Amniotic epithelial cell (primary cell): Measurements from ENCODE around the gene WRAP73.

Experiments used
- DNase-seq: peaks from one replicate; pipeline ENCODE4 v3.0.0-alpha.2; 2010; ENCODE audit warnings: low read depth

The WRAP73 gene

DNA sequence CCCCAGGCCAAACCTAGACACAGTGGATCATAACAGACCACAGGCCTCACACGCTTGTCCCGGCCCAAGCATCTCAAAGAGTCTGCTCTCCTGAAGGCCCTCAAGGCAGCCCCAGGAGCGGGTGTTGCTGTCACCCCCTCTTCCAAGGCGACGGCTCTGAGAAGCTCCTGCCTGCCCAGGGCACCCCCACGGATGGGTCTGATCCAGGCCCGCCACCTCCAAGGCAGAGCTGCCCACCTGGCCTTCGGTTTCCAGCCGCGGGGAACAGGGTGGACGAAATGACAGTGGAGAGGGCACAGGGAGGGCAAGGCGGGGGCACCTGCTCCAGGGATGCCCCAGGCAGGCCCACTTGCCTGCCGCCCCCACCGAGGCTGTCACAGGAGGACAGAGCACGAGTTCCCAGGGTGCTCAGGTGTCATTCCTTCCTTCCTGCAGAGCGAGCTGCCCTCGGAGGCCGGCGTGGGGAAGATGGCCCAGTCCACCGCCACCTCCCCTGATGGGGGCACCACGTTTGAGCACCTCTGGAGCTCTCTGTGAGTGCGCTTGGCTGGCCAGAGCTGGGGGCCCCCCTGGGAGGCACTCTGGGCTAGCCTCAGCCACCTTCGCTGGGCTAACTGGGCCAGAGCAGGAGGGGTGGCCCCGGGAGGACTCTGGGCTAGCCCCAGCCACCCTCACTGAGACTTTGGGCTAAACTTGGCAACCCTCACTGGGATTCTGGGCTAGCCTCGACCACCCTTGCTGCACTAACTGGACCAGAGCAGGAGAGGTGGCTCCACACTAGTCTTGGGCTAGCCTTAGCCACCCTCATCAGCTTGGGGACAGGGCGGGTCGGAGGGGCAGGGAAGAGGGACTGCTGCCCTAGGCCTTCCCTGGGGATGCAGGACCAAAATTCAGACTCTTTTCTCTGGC is 32.2 kb upstream of the WRAP73 start:
- DNase-seq: no peak

DNA sequence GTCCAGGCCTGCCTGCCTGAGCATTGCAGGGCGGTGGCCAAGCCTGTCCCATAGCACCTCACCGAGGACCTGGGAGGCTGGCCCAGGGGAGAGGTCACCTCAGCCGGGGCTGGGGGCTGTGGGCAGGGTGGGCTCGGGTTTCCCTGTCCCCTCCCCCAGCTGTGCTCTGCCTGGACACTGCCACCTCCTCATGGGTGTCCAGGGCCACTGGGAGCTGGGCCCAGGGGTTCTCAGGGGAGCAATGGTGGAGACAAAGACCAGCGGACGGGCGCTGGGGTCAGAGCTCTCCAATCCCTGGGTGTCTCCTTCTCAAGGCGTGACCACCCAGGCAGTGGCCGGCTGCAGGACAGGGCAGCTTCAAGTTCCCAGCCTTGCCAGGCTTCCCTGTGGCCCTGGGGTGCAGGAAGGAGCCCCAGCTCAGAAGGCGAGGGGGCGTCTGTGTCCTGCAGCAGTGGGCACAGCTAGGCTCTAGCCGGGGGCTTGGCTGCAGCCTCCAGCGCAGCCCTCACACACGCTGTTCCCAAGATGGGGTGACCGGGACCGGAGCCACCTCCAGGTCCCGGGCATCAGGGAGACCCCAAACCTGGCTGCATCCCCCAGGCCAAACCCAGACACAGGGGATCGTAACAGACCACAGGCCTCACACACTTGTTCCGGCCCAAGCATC is 31.5 kb upstream of the WRAP73 start:
- no peak for DNase-seq

DNA sequence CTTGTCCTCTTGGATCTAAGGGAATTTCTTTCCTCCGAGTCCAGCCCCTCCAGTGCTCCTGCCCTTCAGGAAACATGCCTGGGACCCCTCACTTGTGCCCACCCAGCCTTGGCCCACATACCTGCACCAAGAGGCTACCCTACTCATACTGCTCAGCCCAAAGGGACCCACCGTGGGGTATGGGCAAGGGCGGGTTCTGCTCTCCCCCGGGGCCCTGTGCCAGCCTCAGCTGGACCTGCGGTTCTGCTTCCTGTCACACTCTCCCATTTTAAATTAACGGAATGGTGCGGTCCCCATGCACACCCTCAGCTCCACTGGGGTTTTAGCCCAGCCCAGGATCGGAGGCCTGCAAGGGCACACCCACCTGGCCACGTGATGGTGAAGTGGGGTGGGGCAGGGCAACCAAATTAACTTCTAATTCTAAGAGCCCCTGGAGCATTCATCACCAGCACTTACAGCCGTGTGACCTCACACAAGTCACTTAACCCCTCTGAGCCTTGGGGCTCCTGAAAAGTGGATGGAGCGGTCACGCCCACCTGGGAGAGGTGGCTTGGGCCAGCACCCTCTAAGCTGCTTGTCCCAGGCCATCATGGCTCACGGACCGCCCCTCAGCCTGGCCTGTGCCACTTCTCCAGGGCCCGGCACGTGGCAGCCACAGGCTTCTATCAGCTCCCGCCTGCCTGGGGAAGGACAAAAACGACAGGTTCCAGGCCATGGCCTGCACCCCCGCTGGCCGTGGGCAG is 30.8 kb upstream of the WRAP73 start:
- no peak for DNase-seq

DNA sequence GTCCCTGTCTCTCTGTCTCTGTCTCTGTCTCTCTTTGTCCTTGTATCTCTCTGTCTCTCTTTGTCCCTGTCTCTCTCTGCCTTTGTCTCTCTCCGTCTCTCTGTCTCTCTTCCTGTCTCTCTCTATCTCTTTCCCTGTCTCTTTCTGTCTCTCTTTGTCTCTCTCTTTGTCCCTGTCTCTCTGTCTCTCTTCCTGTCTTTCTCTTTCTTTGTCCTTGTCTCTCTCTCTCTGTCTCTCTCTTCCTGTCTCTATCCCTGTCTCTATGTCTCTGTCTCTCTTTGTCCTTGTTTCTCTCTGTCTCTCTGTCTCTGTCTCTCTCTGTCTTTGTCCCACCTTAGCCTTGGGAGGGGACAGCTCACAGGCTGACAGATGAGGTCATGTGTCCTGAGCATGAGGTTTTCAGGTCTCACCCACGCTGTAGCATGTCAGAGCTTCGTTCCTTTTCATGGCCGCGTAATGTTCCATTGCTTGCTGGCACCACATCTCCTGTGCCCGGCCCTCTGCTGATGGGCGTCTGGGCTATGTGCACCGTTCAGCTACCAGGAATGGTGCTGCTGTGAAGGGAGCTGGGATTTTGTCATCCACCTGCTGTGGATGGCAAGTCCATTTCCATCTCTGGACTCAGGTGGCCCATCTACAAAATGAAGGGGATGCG is 30.0 kb upstream of the WRAP73 start:
- no peak for DNase-seq

DNA sequence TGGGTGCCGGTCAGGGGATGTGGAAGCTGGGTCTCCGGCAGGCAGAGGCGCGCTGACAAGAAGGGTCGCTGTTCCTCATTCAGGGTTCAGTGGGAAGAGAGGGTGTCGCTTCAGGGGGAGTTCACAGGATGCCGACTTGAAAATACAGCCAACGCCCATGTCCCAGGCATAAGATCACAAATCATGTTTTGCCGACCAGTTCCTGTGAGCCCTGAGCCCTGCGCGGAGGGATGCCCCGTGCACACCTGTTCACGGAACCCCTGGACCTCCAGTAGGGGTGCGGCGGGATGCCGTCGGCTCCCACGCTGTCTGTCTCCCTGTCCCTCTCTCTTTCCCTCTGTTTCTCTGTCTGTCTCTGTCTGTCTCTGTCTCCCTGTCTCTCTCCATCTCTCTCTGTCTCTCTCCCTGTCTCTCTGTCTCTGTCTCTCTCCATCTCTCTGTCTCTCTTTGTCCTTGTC is 29.2 kb upstream of the WRAP73 start:
- no peak for DNase-seq

DNA sequence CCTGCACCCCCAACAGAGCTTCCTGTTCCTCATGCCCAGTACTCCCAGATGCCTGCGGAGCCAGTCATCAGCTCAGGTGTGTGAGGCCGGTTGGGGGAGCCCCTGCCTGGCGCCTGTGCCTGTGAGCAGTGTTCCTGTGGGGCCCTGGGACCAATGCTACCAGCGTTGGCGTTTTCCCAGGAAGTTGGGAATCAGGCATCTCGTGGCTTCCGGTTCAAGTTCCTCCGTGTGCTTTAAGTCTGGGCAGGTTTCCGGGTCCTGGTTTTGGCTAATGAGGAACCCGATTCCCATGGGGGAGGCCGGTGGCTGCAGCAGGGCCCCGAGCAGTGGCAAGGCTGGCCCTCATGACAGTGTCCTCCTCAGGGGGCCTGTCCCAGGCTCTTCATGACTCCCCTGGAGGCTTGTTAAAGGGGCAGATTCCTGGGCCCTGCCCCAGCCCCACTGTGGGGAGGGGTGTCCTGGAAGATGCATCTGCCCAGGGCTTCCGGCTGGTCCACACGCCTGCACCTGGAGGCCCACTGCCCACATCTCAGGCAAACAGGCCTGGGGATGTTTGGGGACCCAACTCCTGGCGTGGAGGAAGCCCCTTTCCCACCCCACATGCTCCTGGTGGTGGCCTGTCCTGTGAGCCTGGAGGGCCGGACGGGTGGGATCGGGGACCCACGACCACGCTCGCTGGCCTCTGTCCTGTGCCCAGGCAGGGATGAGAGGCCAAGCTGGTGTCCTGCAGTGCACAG is 28.6 kb upstream of the WRAP73 start:
- no peak for DNase-seq

DNA sequence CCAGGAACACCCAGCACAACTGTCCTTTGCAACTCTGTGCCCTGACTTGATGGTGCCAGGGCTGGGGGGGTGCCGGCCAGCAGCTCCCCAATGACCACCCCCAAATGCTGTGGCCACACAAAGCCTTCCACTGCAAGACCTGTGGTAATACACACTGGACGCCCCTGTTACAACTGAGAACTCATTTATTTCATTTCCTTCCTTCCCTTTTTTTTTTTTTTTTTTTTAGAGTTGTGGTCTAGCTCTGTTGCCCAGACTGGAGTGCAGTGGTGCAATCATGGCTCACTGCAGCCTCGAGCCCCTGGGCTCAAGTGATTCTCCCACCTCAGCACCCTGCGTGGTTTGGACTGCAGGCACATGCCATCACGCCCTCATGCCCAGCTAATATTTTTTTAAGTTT is 27.6 kb upstream of the WRAP73 start:
- DNase-seq: no peak

DNA sequence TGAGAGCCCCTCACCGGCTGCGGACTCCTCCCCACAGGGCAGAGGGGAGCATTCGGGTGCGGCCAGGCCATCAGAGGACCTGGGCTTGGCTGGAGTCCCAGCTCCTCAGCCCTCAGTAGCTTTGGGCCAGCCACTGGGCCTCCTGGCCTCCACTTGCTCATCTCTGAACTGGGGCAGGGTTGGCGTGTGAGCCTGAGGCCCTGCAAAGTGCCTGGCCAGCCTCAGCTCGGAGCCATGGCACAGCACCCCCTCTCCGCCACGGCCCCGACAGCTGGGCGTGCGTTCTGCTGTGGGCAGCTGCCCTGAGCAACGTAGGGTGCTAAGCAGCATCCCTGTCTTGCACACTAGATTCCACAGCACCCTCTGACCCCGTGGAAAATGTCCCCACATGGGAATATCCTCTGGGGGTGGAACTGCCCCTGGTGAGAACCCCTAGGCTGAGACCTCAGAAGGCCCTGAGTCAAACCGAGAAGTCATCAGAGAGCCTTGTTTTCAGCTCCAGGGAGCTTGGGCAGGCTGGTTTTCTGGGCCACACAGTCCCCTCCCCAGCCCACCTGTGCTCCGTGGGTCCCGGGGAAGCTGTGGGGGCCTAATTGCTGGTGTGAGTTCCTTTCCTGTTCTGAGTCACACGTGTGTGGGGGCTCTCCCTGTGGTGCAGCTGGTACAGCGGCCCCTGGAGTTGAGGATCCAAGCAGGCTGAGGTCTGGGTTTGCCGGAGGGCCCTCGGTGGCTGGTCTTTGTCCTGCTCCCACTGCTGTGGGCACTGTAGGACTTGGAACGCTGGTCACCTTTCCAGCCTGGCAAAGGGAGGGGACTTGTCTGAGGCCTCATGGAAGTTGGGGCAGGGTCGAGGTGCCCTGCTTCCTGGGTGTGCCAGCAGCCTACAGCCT is 26.9 kb upstream of the WRAP73 start:
- no peak for DNase-seq

DNA sequence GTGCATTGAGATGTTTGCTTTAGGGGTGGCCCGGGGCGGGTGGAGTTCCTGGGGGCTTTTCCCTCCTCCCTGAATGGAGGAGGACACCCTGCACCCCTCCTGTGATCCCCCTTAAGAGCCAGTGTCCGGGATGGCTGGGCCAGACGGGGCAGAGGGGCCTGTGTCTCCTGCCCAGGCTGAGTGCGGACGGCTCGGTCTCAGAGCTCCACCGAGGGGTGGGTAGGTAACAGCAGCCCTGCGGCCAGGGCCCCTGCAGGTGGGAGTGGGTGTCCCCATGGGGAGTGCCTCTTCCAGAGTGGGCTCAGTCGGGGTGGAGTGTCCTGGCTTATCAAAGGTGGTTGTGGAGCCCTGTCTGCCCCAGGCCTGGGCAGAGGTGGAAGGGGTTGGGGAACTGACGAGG is 25.5 kb upstream of the WRAP73 start:
- DNase-seq: no peak

DNA sequence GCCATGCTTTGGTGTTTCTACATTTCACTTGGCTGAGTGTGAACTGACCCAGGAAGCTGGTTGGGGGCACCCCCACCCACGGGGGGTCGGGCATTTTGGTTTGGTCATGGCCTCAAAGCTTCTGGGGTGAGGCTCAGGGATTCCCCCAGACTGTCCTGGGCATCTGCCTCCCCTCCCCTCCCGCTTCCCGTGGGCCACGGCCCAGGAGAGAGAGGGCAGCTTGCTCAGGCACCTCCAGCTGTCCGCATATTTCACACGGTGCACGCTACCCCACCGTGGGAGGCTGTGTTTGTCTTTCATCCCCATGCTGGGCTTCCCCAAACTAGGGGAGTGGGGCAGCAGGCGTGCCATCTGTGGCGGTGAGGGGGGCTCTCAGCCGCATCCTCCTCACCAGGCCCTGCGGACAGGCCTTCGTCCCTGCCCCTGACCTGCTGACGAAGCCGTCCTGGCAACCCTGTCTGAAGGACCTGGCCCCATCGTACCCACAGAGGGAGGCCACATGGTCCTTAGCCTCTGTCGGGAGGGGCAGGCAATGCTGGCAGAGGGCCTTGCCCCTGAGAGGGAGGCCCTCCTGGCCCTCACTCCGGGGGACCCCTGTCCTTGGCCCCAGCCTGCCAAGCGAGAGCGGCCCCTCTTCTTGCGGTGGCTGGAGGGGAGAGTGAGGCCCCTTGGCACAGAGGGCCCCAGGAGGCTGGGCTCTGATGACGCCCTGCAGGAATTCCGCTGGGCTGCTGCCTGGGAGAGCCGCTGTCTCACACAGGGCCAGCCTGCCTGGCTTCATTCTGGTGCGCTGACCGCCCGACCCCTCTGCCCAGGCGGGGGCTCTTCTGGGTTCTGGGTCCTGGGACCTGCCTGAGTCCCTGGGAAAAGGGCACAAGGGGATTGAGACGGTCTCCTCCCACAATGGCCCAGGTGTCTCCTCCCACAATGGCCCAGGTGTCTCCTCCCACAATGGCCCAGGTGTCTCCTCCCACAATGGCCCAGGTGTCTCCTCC is 24.5 kb upstream of the WRAP73 start:
- no peak for DNase-seq

DNA sequence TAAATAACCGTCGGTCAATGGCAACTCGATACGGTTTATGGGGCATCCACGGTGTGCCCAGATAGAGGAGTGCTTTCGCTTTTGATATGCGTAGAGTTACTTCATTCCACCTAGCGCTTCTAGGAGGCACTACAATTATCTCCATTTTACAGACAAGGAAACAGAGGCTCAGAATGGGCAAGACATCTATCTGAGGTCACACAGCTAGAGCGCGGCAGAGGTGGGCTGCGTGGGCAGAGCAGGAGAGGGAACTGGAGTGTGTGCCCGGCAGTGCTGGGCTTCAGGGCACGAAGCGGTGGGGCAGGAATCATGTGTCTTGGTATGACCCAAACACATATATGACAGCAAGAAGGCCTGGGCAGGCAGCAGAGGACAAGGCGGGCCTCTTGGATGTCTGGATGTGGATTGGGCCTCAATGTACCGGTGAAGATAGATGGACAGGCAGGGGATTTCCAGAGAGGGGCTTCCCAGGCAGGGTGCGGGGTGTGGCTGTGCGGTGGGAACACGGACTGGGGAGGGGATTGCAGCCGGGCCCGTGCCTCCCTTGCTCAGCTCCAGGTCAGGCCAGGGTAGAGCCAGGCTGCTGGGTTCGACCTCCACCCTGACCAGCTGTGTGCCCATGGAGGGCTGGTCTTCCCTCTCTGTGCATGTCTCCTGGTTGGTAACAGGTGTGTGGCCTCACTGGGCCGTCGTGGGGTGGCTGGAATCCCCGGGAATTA is 23.6 kb upstream of the WRAP73 start:
- DNase-seq: no peak

DNA sequence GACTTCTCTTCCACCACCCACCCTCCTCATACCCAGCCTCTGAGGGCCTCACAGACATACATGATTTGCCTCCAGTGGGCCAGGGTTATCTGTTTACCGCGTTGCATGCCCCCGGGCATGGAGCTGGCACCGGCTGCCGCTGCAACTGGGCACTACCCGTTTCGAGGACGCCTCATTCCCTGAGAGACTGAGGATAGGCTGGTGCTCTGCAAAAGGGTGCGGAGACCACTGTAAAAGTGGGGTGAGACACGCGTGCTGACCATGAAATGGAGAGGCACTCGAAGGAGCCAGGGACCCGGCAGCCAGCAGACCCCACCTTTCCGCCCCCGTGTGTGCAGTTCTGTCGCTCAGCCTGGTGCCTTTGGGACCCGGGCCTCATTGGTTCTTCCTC is 23.1 kb upstream of the WRAP73 start:
- DNase-seq: no peak

DNA sequence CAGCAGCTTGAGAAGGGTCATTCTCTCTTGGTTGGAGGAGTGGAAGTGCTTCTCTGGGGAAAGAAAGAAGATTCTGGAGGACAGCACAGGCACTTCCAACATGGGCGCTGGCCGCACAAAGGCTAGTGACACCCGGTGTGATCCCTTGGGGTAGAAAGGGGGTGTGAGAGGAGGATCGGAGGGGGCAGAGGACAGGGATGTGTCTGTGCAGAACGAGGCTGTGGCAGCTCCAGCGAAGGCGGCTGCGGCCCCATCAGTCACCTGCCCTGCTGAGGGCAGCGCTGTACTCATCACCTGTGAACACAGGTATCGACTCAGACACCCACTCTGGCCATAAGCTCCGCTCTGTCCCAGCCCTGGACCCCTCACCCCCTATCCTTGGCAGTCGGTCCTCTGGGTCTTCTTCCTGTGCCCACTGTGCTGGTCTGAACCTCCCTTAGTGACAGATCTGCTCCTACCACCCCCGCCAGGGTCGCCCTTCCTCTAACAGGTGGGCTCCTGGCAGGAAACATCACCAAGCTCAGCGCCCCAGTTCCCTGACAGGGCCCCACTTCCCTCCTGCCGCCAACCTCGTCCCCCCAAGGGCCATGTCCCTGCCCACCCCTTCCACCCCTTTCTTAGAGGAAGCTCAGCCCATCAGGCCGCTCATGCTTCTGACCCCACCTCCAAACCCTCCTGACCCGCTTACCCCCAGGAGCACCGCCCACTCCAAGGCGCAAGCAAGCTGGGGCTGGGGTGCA is 22.5 kb upstream of the WRAP73 start:
- DNase-seq: no peak

DNA sequence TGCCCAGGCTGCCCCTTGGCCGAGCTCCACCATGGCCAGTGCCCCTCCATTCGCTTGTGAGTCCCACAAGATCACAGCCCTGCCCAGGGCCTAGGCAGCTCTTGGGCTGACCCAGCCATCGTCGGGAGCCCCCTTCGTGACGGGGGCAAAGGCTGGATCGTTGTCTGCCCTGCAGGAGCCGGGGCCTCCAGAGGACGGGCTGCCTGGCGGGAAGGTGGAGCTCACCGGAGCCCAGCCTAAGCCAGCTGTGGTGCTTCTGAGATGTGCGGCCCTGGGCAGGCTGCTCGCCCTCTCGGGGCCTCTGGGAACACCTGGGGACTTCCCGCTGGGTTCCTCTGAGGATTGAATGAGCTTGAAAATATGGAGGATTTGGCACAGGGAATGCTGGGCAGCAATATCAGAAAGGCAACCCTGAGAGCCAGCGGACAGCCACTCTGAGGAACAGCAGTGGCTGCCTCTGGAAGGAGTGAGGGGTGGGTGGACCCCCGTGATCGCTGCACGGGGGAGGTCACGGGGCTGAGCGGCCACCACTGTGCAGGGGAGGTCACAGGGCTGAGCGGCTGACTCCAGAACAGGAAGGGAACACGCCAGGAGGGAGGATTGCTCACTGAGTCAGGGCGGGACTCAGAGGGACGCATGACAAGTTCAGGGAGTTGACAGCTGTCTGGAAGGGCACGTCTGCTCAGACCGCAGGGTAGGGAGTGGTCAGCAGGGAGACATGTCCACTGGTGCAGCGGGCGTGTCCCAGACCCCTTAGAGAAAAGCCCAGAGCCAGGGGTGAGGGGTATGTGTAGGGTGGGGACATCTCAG is 21.7 kb upstream of the WRAP73 start:
- DNase-seq: no peak

DNA sequence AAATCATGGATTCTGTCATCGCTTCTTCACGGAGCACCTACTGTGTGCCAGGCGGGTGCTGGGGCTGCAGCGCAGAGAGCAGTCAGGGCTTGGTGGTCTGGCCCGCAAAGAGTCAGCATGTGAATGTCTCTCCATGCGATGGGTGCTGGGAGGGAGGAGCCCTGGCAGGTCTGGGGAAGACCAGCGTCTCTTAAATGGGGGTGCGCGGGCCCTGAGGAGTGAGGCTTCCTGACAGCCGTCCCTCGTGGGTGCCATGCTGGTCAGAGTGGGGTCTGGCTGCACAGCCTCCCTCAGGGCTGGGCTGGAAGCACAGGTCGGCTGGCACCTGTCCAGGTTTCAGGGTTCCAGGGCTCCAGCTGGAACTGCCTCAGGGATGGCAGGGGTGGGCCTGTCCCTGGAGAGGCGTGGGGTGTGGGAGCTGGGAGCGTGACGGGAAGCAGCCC is 20.9 kb upstream of the WRAP73 start:
- DNase-seq: no peak

DNA sequence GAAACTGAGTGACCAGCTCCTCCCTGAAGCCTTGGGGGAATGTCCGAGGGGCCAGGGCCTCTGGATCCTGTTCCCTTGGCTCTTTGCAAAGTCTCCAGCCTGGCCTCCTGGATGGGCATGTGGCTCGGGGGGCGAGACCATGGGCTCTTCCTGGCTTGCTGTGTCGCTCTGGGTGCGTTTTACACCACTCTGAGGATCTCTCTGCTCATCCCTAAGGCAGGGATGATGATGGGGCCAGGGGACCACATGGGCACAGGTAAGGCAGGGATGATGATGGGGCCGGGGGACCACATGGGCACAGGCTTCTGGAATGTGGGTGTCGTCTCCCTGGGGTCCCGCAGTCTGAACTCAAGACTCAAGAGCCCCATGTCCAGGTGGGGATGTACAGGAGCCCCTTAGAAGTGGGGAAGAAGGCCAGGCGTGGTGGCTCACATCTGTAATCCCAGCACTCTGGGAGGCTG is 20.1 kb upstream of the WRAP73 start:
- no peak for DNase-seq

DNA sequence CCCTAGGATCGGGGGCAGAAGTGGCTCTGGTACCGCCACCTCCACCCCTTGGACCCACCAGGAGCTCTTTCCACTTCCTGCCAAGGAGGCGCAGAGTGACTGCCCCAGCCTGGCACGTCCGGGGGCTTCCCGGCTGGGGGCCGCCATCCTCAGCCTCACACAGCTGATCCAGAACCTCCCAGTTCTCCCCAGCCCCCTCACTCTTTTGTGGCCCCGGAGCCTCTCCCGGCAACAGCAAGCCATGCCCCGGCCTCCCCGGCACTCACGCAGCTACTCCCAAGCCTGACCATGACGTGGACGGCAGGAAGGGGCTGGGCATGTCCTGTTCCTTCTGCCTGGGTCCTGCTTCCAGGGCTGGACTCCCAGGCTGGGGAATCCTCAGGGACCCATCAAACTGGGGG is 19.5 kb upstream of the WRAP73 start:
- no peak for DNase-seq
